SK-N-SH (cell line): Measurements from ENCODE around the gene SORBS1.

Source experiments
- FOXJ3 ChIP-seq: sonication (generic); formaldehyde crosslinking; IDR thresholded peaks from 2 replicates; pipeline ENCODE4 v1.5.1; 2020; ENCODE audit warnings: mild to moderate bottlenecking, missing genetic modification reagents
- NFIC ChIP-seq: IDR thresholded peaks from 2 replicates; pipeline ENCODE4 v1.4.0; 2012; ENCODE audit warnings: borderline replicate concordance
- POLR2AphosphoS5 ChIP-seq: IDR thresholded peaks from 2 replicates; pipeline ENCODE4 v1.6.1; 2012; ENCODE audit warnings: low read depth, low read length
- RAD21 ChIP-seq: IDR thresholded peaks from 2 replicates; pipeline ENCODE4 v1.6.1; 2012; ENCODE audit warnings: mild to moderate bottlenecking, low read length
- REST ChIP-seq: IDR thresholded peaks from 2 replicates; pipeline ENCODE4 v1.6.1; 2012; ENCODE audit warnings: mild to moderate bottlenecking, low read depth, low read length, moderate library complexity
- TEAD4 ChIP-seq: IDR thresholded peaks from 2 replicates; pipeline ENCODE4 v1.4.0; 2012; ENCODE audit warnings: mild to moderate bottlenecking, borderline replicate concordance; ENCODE audit not compliant: insufficient read depth
- TF ChIP-seq, protein P1 (sequence below): fragments of 200-600 bp; sonication (generic); IDR thresholded peaks from 2 replicates; pipeline ENCODE4 v1.6.1; 2017; ENCODE audit warnings: antibody characterized with exemption, mild to moderate bottlenecking, moderate library complexity
- TF ChIP-seq, protein P2 (sequence below): fragments of 150-350 bp; IDR thresholded peaks from 2 replicates; pipeline ENCODE4 v1.6.1; 2016; ENCODE audit warnings: mild to moderate bottlenecking, low read depth, low read length

- TF ChIP-seq RAD21 (no peak), POLR2AphosphoS5 (no peak), FOXJ3 (no peak), NFIC (no peak), REST (no peak), TEAD4 (no peak)
- TF ChIP-seq, protein P1, sequence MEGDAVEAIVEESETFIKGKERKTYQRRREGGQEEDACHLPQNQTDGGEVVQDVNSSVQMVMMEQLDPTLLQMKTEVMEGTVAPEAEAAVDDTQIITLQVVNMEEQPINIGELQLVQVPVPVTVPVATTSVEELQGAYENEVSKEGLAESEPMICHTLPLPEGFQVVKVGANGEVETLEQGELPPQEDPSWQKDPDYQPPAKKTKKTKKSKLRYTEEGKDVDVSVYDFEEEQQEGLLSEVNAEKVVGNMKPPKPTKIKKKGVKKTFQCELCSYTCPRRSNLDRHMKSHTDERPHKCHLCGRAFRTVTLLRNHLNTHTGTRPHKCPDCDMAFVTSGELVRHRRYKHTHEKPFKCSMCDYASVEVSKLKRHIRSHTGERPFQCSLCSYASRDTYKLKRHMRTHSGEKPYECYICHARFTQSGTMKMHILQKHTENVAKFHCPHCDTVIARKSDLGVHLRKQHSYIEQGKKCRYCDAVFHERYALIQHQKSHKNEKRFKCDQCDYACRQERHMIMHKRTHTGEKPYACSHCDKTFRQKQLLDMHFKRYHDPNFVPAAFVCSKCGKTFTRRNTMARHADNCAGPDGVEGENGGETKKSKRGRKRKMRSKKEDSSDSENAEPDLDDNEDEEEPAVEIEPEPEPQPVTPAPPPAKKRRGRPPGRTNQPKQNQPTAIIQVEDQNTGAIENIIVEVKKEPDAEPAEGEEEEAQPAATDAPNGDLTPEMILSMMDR = no peak
- TF ChIP-seq, protein P2, sequence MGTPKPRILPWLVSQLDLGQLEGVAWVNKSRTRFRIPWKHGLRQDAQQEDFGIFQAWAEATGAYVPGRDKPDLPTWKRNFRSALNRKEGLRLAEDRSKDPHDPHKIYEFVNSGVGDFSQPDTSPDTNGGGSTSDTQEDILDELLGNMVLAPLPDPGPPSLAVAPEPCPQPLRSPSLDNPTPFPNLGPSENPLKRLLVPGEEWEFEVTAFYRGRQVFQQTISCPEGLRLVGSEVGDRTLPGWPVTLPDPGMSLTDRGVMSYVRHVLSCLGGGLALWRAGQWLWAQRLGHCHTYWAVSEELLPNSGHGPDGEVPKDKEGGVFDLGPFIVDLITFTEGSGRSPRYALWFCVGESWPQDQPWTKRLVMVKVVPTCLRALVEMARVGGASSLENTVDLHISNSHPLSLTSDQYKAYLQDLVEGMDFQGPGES = no peak
Observed at GRCh38 chr10:95399183-95399582, 162.0 kb downstream of the SORBS1 start.
